GM18508 (cell line): ENCODE data around the gene ABAT.

ENCODE experiments used
- ATAC-seq: cut with Tn5 transposase; IDR thresholded peaks from one replicate; pipeline ENCODE4 v1.9.1; 2021; ENCODE audit warnings: moderate number of reproducible peaks; ENCODE audit not compliant: insufficient read depth, unreplicated experiment

The ABAT gene

GRCh38 chr16:8674413-8675022 is at the start of gene ABAT:
Gene ABAT (plus strand): TSS chr16:8674617. CDS start chr16:8735740, 61,123 bp downstream.
- peak; percentile 82 for ATAC-seq

DNA sequence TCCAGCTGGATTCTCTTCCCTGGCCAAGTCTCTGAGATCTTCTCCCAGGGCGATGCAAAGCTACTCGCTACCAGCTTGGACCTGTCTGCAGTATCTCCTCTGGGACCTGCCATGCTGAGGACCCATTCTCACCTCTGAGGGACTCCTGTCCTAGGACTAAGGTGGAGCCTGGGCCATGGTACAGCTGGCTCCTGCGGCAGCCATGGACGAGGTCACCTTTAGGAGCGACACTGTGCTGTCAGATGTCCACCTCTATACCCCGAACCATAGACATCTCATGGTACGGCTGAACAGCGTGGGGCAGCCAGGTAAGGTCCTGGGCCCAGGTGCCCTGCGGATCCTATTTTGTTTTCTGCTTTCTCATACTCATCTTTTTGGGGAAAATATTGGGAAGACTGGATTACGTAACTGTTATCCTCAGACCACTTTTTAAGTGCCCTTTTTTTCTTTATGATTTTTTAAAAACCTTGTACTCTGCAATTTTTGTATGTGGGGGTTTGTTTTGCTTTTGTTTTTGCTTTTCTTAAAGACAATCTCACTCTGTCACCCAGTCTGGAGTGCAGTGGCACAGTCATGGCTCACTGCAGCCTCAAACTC is 48.8 kb upstream of the ABAT start:
- ATAC-seq: no peak

DNA sequence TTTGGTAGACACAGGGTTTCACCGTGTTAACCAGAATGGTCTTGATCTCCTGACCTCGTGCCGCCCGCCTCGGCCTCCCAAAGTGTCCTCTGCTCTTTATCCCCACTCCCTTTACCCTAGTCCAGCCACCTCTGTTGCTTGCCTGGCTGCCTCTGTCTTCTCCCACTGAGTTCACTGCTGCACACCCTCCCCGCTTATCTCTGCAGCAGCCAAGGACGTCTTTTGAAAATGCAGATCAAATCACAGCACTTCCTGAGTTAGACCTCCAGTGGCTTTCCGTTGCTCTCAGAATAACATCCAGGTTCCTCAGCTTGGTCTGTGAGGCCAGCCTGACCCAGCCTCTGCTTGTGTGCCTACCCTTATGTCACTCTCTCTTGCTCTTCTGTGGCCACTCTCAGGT is 47.5 kb upstream of the ABAT start:
- ATAC-seq: no peak

GRCh38 chr16:8627456-8627855 is 47.0 kb upstream of the ABAT start:
- no peak for ATAC-seq

GRCh38 chr16:8628981-8629725 is 45.3 kb upstream of the ABAT start:
- ATAC-seq: no peak

DNA sequence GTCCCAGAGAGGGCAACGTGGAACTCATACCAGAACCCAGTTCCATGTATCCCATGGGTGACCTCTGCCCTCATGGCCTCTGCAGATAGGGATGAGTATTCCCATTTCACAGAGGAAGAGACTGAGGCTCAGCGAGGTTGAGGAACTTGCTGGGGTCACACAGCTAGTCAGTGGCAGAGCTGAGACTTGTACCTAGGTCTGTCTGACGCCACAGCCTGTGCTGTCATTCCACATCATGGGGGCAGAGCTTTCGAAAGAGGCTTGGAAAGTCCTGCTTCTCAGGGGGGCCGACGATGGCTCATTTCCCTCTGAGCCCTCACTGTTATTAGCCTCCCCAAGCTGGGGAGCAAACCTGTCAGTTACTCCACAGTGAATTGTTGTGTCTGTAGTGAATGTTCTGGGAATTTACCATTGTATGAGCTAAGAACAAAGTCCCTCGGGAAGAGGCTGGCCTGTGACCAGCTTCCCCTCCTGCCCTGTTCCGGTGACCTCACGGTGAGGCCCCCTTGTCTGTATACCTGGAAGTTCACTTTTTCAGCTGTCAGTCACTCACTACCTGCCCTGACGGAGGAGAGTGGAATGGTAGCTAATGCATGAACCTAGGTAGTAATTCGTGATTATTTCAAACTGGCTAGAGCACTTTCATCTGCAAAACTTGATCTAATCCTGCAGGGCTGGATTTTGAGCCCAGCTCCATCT is 44.0 kb upstream of the ABAT start:
- ATAC-seq: no peak

- ATAC-seq: no peak
Observed at GRCh38 chr16:8631373-8631772, 43.0 kb upstream of the ABAT start.

GRCh38 chr16:8631818-8632465 is 42.5 kb upstream of the ABAT start:
- ATAC-seq: no peak

DNA sequence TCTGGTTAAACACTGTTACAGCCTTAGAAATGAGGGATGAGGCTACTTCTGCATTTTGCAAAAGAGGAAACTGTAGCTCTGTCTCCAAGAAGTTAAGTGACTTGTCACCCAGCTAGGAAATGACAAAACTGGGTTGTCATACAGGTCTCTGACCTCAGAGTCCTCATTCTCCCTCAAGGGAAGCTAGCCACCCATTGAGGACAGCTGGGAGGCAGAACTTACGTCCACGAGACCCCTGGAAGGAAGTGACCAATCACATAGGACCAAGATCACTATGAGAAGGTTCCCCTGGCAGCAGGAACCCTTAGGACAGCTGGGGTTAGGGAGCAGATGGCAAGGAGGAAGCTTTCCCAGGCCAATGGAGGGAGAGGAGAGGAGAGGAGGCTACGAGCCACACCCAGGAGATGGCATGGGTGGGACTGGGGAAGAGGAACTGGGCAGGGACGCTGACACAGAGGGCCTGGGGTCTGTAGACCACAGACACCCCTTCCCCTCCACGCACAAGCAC is 41.7 kb upstream of the ABAT start:
- no peak for ATAC-seq

GRCh38 chr16:8634991-8635736 is 39.3 kb upstream of the ABAT start:
- ATAC-seq: no peak

DNA sequence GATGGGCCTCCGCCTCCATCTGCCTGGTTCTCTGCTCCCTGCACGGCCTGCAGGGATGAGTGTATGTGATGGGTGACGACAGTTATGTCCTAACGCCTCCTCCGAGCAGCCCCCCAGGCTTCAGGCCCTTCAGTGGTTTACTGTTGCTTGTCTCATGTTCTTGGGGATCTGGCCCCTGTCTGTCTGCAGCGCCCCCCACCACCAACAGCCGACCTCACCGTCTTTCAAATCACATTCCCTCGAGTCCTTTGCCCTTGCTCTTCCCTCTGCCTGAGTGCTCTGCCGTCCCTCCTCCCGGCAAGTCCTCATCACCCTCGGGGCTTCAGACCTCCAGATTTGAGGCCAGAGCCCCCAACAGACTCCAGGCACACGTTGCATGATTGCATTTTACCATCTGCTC is 34.7 kb upstream of the ABAT start:
- no peak for ATAC-seq

GRCh38 chr16:8641671-8642070 is 32.7 kb upstream of the ABAT start:
- ATAC-seq: no peak

DNA sequence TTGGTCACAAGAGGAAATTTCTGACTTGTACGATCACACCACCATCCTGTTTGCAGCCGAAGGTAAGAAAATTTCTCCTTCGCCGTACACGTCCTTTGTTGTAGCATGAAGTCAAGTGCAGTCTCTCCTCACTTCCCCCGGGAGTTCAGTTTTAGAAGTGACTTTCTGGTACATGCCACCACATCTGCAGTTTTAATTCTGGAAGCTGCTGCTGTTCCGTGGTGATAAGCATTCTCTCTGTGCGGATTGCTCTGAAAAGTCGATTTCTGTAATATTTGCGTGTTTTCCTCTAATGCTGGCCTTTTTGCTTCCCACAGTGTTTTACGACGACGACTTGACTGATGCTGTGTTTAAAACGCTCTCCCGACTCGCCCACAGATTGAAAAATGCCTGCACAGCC is 32.3 kb upstream of the ABAT start:
- ATAC-seq: no peak

GRCh38 chr16:8644211-8645140 is 29.9 kb upstream of the ABAT start:
- no peak for ATAC-seq

DNA sequence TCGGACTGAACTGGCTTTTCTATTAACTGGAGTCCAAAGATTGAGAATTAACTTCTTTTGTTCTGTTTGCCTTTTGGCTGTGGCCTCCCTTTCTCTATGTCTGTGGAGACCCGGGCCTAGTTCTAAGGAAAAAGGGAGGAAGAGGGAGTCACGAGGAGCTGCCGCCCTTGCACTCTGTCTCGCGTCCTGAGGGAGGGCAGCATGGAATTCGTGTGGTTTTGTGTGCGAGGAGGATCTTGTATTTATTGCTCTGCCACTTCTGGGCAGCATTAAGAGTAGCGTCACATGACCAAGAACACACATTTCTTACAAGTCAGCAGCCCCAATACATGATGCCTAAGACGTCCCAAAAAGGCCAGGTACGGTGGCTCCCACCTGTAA is 29.3 kb upstream of the ABAT start:
- no peak for ATAC-seq

DNA sequence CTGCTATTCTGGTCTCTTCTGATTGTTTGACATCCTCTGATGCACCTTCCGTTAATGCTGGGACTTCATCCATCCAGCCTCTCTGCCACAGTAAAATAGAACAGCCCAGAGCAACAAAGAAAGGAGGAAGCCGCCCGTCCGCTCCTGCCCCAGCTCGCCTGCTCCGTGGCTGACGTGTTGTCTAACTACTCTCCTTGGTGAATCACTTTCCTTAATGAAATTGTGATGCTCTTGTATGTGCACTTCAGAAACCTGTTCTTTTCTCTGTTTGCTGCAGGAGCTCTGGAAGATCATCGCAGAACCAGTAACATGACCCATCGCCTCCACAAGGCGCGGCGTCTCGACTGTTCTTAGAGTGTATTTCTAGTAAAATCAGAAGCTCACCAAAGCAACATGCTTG is 28.6 kb upstream of the ABAT start:
- no peak for ATAC-seq

- no peak for ATAC-seq
Observed at GRCh38 chr16:8646326-8647053, 27.9 kb upstream of the ABAT start.

DNA sequence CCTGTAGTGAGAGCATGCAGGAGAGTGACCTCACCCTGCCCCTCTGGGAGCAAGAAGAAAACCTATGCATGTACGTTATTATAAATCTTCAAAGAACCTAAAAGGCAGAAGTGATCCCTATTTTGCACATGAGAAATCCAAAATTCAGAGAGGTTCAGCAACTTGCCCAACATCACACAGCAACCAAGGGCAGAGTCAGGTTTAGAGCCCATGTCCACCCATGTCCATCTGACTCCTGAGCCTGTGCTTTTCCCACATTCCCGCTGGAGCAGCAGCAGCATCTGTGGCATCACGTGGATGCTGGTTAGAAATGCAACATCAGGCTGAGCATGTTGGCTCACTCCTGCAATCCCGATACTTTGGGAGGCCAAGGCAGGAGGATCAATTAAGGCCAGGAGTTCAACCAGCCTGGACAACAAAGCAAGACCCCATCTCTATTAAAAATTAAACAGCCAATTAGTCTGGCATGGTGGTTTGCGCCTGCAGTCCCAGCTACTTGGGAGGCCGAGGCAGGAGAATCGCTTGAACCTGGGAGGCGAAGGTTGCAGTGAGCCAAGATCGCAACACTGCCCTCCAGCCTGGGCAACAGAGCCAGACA is 26.6 kb upstream of the ABAT start:
- no peak for ATAC-seq
